CD4-positive, alpha-beta T cell treated with Interleukin-4 for 1 hour (primary cell): Measurements from ENCODE around the gene GPR160.
A peak's percentile ranks its signal among the peaks of the same experiment; 100 is the strongest.

Experiments used
- DNase-seq, 2 donors: peaks; one replicate each; pipeline ENCODE4 v3.0.0-alpha.2; 2020 to 2022

GPR160 gene

DNA sequence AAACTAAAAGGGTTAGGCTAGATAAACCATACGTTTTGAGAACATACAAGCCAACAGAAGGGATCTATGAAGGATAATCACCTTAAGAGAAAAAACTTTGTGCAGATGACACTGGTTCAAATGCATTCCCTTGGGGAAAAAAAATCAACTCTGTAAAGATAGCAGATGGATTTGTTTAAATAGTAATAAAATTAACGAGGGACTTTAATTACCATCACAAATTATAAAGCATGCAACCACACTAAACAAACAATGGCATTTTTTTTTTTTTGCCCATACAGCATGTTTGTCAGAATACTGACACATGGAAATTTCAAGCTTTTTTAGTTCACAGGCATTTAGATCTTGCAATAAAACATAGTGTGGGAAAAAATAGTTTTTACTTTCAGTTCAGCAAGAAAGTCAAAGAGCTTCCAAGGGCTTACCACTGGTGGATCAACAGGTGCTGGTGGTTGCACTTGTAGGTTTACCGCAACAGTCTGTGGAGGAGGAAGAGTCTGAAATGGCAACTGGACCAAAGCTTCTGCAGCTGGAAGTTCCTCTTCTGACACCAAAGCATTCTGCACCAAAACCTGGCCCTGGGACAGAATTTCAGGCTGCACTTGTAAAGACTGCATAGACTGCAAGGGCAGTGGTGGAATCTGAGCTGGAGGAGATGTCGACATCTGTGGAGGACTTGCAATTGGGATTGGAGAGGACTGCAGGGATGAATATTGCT, 90.6 kb downstream of the GPR160 start:
- peak; percentile 19 to 27 for DNase-seq

- DNase-seq: no peak
Observed at GRCh38 chr3:170128977-170129431, 91.2 kb downstream of the GPR160 start.

DNA sequence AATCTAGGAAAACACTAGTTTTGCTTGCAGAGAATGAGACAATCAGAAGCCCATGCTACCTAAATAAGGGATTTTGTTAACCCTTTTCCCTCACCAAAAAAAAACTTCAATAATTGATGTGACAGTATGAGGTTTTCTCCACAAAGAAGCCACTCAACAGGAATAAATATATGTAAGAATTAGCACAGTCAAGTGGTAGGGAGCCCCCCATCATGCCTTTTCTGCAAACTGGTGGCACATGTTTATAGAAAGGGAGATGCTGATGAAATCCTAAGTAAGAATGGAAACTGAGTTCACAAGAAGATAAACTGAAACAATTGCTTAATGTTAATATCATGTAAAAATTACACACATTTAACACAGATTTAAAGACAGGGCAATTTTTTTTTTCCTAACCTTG, 92.7 kb downstream of the GPR160 start:
- DNase-seq: no peak

- peak; percentile 7 to 14 for DNase-seq
Observed at GRCh38 chr3:170132335-170132734, 94.5 kb downstream of the GPR160 start.
